ENCODE results near the gene TIMP2. TPM values are rescaled to one million over a fixed set of nuclear protein-coding genes. Genes with fewer than 3 reads are reported as not detected.

TIMP2 gene
- total and polyA plus RNA-seq, 2 of the 8 experiments (the other 6 are each of a cell fraction or from before 2014, with no cell fraction given): 18.2 to 43.3 TPM

DNA sequence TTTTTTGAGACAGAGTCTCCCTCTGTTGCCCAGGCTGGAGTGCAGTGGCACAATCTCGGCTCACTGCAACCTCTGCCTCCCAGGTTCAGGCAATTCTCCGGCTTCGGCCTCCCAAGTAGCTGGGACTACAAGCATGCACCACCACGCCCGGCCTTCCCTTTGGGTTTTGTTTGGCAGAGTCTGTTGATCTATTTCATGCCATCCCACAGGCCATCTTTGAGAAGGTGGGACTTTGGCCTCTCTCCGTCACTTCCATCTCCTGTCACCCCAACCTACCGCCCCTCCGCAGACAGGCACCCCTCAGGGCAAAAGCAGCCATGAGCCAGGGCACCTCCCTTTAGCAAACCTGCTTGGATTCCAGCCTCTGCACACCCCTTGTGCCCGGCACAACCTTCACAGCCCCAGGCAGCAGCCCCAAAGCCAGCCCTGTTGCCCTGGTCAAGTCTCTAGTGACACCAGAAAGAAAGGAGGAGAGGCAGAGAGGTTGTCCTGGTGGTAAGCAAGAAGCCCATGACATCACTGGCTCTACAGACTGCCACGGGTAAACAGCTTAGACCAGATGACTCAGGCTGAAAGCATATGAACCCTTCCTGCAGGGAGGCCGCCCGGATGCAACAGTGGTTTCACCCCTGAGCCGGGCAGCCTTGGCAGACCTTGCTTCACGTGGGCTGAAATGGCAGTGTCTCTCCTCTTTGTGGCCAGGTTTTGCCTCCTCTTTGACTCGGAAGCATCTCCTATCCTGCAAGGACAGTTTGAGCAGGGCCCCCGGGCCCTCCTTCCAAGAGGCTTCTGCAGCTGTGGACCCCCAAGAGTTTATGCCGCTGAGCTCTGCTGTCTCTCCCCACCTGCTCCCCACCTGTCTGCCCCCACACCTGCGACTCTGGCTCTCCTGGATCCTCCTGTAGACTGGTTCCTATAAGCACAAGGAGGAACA, 8.1 kb upstream of the TIMP2 start:
- no peak for FAIRE-seq
- H3K27ac ChIP-seq (ENCODE audit: low read depth, low read length): no peak overlapping the region
- TF ChIP-seq EP300 (IDR thresholded peaks at IDR 0.05; ENCODE audit: borderline replicate concordance in 1 of 2, low read depth in 2 of 2, low read length in 2 of 2): no peak
- no peak for TF ChIP-seq SP2 (IDR thresholded peaks at IDR 0.05; ENCODE audit: low read length)
- no peak for TF ChIP-seq EZH2 (IDR thresholded peaks at IDR 0.05; ENCODE audit: low read depth, low read length, severe bottlenecking)
- TF ChIP-seq CBX5 (IDR thresholded peaks at IDR 0.05; ENCODE audit: low read depth, low read length): no peak
- TF ChIP-seq ASH2L (IDR thresholded peaks at IDR 0.05; ENCODE audit: low read length): no peak
- no peak for TF ChIP-seq SAP30 (IDR thresholded peaks at IDR 0.05; ENCODE audit: insufficient read depth, insufficient replicate concordance, low read length)
- TF ChIP-seq KDM5A (IDR thresholded peaks at IDR 0.05; ENCODE audit: low read length): no peak
- TF ChIP-seq KDM1A (IDR thresholded peaks at IDR 0.05; ENCODE audit: borderline replicate concordance, low read length): no peak
- TF ChIP-seq RBBP5 (IDR thresholded peaks at IDR 0.05; ENCODE audit: borderline replicate concordance, low read depth, low read length): no peak
- TF ChIP-seq RAD21 (IDR thresholded peaks at IDR 0.05 in 1 of 2, conservative IDR thresholded peaks at IDR 0.05 in 1 of 2; ENCODE audit: low read depth in 2 of 2, low read length in 2 of 2): no peak

More for the DNA sequence above, 8.1 kb upstream of the TIMP2 start:
- Histone ChIP-seq H2BK15ac (ENCODE audit: low read length) (peak overlapping the region; percentile 72; the same call in 1 of the 2 replicates), H3K9me3 (ENCODE audit: insufficient read depth in 2 of 2, low read depth in 1 of 2, low read length in 1 of 2) (no peaks in the 10 kb centered on the region), H3K23me2 (ENCODE audit: low read depth, low read length) (no peaks in the 10 kb centered on the region), H3K36me3 (ENCODE audit: control insufficient read depth in 2 of 4, insufficient read depth in 4 of 4, low read length in 3 of 4) (no peaks in the 10 kb centered on the region), H3K4ac (replicated peaks; ENCODE audit: insufficient read length, low read depth, low read length) (no peak overlapping the region), H3K23ac (ENCODE audit: insufficient read length) (no peak overlapping the region), H3K56ac (replicated peaks; ENCODE audit: insufficient read length, low read depth, low read length) (no peak overlapping the region), H2AK5ac (ENCODE audit: low read depth, low read length) (no peak overlapping the region), H3K79me1 (ENCODE audit: low read depth, low read length) (no peaks in the 10 kb centered on the region), H4K91ac (replicated peaks; ENCODE audit: insufficient read length, low read length) (peak overlapping the region; percentile 76), H2AFZ (ENCODE audit: low read length) (no peak overlapping the region), H3K4me3 (ENCODE audit: extremely low read depth in 1 of 4, insufficient read depth in 2 of 4, low read depth in 3 of 4, low read length in 4 of 4) (no peak overlapping the region), H3K4me2 (ENCODE audit: insufficient read depth in 1 of 2, low read depth in 2 of 2, low read length in 2 of 2) (peak overlapping the region in 1 of 2 experiments; percentile 21; a peak in 1 of 4 replicates), H3K18ac (ENCODE audit: extremely low read depth, low read length) (no peak overlapping the region), H2BK120ac (replicated peaks; ENCODE audit: low read depth, low read length) (no peak overlapping the region), H4K8ac (ENCODE audit: extremely low read depth, insufficient read depth, low read length) (no peak overlapping the region; the same call in 1 of the 2 replicates), H3K4me1 (replicated peaks in 1 of 4; ENCODE audit: control insufficient read depth in 3 of 4, insufficient read depth in 4 of 4, low read length in 3 of 4) (peaks cover 0 to 15% (median 8%) of the 10 kb centered on the region in 4 experiments; a peak in 5 of 7 replicates), H3K79me2 (ENCODE audit: control insufficient read depth in 1 of 2, insufficient read depth in 2 of 2, low read length in 2 of 2) (no peaks in the 10 kb centered on the region), H3K9ac (replicated peaks in 1 of 4; ENCODE audit: extremely low read depth in 1 of 4, low read depth in 3 of 4, low read length in 3 of 4) (no peak overlapping the region), H2BK12ac (ENCODE audit: low read depth, low read length) (peak overlapping the region; percentile 75; the same call in 1 of the 2 replicates), H4K20me1 (replicated peaks in 1 of 2; ENCODE audit: control insufficient read depth in 1 of 2, insufficient read depth in 2 of 2, low read length in 2 of 2) (no peaks in the 10 kb centered on the region), H3K14ac (ENCODE audit: insufficient read length) (no peak overlapping the region), H2BK20ac (ENCODE audit: low read length) (no peak overlapping the region), H3K27me3 (replicated peaks in 1 of 4; ENCODE audit: control insufficient read depth in 3 of 4, extremely low read depth in 1 of 4, insufficient read depth in 3 of 4, low read length in 3 of 4) (no peaks in the 10 kb centered on the region; a peak in 1 of 7 replicates), H2BK5ac (ENCODE audit: low read depth, low read length) (no peak overlapping the region), H4K5ac (ENCODE audit: insufficient read length, low read depth, low read length) (no peak overlapping the region)
- POLR2A ChIA-PET (ENCODE audit: partially characterized antibody): interaction anchor here (1.1 to 3.3 kb wide), 2 partner anchors 9 to 976 kb away, joined by 4 to 16 read pairs; partner anchors contain the start of gene TIMP2
- DNase-seq (ENCODE audit: low read depth in 1 of 2, low spot score in 2 of 2): no peak
- 87% methylated on average over 18 of the region's 18 CpGs; no CpG with 5 or more reads in 1 of the 2 experiments for WGBS, 2 experiments (ENCODE audit: extremely low coverage in 1 of 2, insufficient coverage in 1 of 2, insufficient read length in 1 of 2, insufficient replicate concordance in 2 of 2, low coverage in 1 of 2, low lambda C conversion rate in 2 of 2, missing lambda C conversion rate in 1 of 2)
- CTCF ChIA-PET (ENCODE audit: partially characterized antibody): interaction anchor here (1.2 to 3.1 kb wide), 4 partner anchors 10 to 38 kb away, joined by 3 to 17 read pairs (median 4); no protein-coding TSS in a partner anchor

Data from H1 (cell line).